ES-I3 (cell line): ENCODE measurements around the gene FBXO10.

ENCODE experiments used
- H3K36me3 ChIP-seq: 2 replicates; pipeline ENCODE4 v1.6.1; 2013; ENCODE audit warnings: mild to moderate bottlenecking, low read length, control low read depth, moderate library complexity; ENCODE audit not compliant: insufficient read depth
- H3K4me1 ChIP-seq: 2 replicates; pipeline ENCODE4 v1.6.1; 2013; ENCODE audit warnings: mild to moderate bottlenecking, control low read depth, low read length; ENCODE audit not compliant: insufficient read depth
- H3K9ac ChIP-seq: 2 replicates; pipeline ENCODE4 v1.6.1; 2013; ENCODE audit warnings: low read depth, mild to moderate bottlenecking, low read length, moderate library complexity
- H3K9me3 ChIP-seq: 2 replicates; pipeline ENCODE4 v1.6.1; 2013; ENCODE audit warnings: mild to moderate bottlenecking, low read length, moderate library complexity; ENCODE audit not compliant: control insufficient read depth, insufficient read depth

The FBXO10 gene, protein sequence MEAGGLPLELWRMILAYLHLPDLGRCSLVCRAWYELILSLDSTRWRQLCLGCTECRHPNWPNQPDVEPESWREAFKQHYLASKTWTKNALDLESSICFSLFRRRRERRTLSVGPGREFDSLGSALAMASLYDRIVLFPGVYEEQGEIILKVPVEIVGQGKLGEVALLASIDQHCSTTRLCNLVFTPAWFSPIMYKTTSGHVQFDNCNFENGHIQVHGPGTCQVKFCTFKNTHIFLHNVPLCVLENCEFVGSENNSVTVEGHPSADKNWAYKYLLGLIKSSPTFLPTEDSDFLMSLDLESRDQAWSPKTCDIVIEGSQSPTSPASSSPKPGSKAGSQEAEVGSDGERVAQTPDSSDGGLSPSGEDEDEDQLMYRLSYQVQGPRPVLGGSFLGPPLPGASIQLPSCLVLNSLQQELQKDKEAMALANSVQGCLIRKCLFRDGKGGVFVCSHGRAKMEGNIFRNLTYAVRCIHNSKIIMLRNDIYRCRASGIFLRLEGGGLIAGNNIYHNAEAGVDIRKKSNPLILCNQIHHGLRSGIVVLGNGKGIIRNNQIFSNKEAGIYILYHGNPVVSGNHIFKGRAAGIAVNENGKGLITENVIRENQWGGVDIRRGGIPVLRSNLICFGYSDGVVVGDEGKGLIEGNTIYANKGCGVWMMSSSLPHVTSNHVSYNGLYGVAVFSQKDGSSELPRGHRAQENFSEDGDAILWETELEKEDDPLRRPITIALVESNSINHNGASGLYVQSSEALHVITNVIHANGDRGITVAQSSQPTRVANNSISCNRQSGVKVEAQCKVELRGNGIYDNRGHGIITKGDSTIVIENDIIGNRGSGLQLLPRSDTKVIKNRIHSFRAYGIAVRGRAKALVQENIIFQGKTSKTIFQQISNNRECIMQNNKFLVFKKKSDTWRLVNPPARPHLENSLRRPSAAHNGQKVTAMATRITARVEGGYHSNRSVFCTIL

DNA sequence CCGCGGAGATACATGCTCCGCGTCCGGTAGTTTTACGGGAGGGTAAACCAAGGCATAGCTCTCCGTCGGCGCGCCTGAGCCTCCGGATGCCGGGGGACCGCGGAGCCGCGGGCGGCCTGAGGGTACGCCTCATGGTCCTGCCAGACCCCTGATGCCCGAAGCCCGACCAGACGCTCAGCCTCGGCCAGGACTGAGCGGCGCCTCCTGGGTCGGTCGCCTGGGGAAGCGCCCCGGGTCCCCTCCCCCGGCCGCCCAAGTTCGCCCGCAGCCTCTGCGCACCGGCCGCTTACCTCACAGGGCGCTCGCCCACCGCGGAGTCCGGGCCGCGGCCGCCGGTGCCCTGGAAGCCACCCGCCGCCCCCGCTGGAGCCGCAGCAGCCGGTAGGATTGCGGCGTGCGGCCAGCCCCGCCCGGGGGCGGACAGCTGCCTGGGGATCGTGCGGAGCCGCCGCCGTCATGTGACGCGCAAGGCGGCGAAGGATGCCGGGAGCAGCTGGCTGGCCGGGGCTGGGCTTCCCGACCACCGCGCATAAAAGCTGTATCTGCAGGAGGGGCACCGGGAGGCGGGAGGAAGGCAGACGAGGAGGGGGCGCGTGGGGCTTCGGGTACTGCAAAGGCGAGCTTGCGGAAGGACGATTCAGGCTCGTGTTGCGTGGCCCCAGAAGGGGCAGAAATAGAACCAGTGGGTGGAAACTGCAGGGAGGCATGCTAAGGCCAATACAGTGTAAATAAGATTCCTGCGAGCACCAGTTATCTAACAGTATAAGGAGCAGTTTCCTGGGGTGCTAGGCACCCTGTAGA, at the start of gene FBXO10:
FBXO10 (minus strand) TSS at position 460 of the 801 bp plus-strand sequence. CDS start 34,612 bp downstream, outside the sequence.
- Histone ChIP-seq H3K36me3 (no peaks in the 10 kb centered on the region), H3K4me1 (peaks cover 19% of the 10 kb centered on the region), H3K9me3 (no peaks in the 10 kb centered on the region), H3K9ac (peak within 1 kb of the TSS; percentile 83)

GRCh38 chr9:37625758-37626147, 49.6 kb upstream of the FBXO10 start:
- Histone ChIP-seq H3K9ac (no peak overlapping the region), H3K4me1 (peaks cover 15% of the 10 kb centered on the region; the same call in 1 of the 2 replicates), H3K9me3 (no peaks in the 10 kb centered on the region), H3K36me3 (no peaks in the 10 kb centered on the region)

DNA sequence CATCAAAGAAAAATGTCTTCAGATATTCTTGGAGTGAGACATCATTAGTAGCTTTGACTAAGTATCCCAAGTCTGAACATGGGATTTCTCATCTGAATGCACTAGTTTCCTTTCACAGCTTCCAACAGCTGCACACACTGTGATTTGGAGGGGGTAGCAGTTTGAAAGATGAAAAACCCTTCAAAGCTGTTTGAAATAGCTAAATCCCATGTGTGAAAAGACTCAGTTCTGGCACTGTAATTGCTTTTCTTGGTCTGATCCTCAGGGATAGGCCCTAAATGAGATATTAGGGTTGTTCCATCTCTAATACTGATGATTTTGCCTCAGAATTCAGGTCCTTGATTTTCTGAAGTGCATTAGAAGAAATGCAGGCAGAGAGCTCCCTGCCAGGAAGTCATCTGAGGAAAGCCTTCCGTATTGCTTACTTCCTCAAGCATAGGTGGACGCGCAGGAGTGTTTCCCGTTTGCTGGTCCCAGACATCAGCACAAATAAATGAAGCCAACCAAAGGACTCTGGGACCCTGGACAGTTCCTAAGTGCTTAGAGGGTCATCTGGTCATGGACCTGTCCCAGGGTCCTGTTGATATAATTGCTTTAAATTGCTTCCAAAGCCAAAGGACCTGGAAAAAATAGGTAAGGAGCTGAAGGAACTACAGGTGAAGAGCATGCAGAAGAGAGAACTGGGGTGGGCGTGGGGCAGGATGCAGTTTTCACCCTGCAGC, 49.0 kb upstream of the FBXO10 start:
- no peaks in the 10 kb centered on the region for H3K9me3 ChIP-seq
- H3K9ac ChIP-seq = no peak overlapping the region
- peaks cover 15% of the 10 kb centered on the region; the same call in 1 of the 2 replicates for H3K4me1 ChIP-seq
- no peaks in the 10 kb centered on the region for H3K36me3 ChIP-seq

- Histone ChIP-seq H3K9ac (no peak overlapping the region), H3K36me3 (no peaks in the 10 kb centered on the region), H3K9me3 (no peaks in the 10 kb centered on the region), H3K4me1 (peaks cover 15% of the 10 kb centered on the region; the same call in 1 of the 2 replicates)
Measured at GRCh38 chr9:37624073-37624472, 47.9 kb upstream of the FBXO10 start.

- Histone ChIP-seq H3K36me3 (no peaks in the 10 kb centered on the region), H3K4me1 (peaks cover 15% of the 10 kb centered on the region; the same call in 1 of the 2 replicates), H3K9ac (no peak overlapping the region), H3K9me3 (no peaks in the 10 kb centered on the region)
Measured at GRCh38 chr9:37623267-37623666, 47.1 kb upstream of the FBXO10 start.

- Histone ChIP-seq H3K36me3 (no peaks in the 10 kb centered on the region), H3K4me1 (peaks cover 15% of the 10 kb centered on the region; the same call in 1 of the 2 replicates), H3K9me3 (no peaks in the 10 kb centered on the region), H3K9ac (no peak overlapping the region)
Measured at GRCh38 chr9:37622462-37622861, 46.3 kb upstream of the FBXO10 start.

- no peak overlapping the region for H3K9ac ChIP-seq
- peaks cover 15% of the 10 kb centered on the region; the same call in 1 of the 2 replicates for H3K4me1 ChIP-seq
- no peaks in the 10 kb centered on the region for H3K36me3 ChIP-seq
- H3K9me3 ChIP-seq = no peaks in the 10 kb centered on the region
Measured at GRCh38 chr9:37621273-37622121, 45.3 kb upstream of the FBXO10 start.

GRCh38 chr9:37620396-37620795, 44.2 kb upstream of the FBXO10 start:
- Histone ChIP-seq H3K4me1 (peaks cover 15% of the 10 kb centered on the region; the same call in 1 of the 2 replicates), H3K36me3 (no peaks in the 10 kb centered on the region), H3K9me3 (no peaks in the 10 kb centered on the region), H3K9ac (no peak overlapping the region)

- no peak overlapping the region for H3K9ac ChIP-seq
Measured at GRCh38 chr9:37619806-37620205, 43.6 kb upstream of the FBXO10 start.

GRCh38 chr9:37618817-37619216, 42.6 kb upstream of the FBXO10 start:
- Histone ChIP-seq H3K9ac (no peak overlapping the region), H3K36me3 (no peaks in the 10 kb centered on the region), H3K9me3 (no peaks in the 10 kb centered on the region), H3K4me1 (peaks cover 9% of the 10 kb centered on the region; the same call in 1 of the 2 replicates)

More at GRCh38 chr9:37619806-37620205, 43.6 kb upstream of the FBXO10 start:
- peaks cover 15% of the 10 kb centered on the region; the same call in 1 of the 2 replicates for H3K4me1 ChIP-seq
- no peaks in the 10 kb centered on the region for H3K9me3 ChIP-seq
- H3K36me3 ChIP-seq = no peaks in the 10 kb centered on the region

DNA sequence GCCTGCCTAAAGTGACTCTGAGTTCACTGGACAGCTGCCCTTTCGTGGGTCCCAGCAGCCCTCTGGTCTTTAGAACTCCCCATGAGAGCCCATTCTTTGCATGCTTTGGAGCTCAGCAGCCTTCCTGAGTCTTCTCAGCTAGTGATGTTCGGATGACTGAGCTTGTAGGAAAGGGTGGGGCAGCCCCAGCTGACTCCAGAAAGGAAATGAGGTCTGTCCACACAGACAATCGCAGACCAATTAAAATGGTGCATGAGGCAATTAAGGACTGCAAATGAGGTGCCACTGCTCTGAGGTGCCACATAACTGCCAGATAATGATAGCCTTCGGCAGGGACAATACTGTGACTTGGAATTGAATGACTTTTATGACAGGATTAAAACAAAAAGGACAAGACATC, 41.7 kb upstream of the FBXO10 start:
- no peaks in the 10 kb centered on the region for H3K9me3 ChIP-seq
- H3K4me1 ChIP-seq = 0 out of 2 replicates have a peak, but pooled peaks cover 5% of the 10 kb centered on the region
- H3K36me3 ChIP-seq = no peaks in the 10 kb centered on the region
- H3K9ac ChIP-seq = no peak overlapping the region

DNA sequence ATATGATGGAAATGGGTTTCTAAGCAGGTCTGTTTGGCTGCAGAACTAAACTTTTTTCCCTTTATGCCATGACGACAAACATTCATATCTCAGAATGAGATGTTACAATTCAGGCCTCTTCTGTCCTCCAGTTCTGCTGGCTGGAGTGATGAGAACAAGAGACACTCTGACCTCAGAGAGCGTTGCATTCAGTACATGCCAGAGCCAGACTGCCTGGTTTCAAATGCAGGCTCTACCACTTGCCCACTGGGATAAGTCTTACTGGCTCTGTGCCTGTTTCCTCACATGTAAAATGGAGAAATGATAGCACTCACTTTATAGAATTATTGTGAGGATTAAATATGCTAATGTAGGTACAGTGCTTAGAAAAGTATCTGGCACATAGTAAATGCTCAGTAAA, 41.0 kb upstream of the FBXO10 start:
- Histone ChIP-seq H3K4me1 (0 out of 2 replicates have a peak, but pooled peaks cover 5% of the 10 kb centered on the region), H3K9me3 (no peaks in the 10 kb centered on the region), H3K9ac (no peak overlapping the region), H3K36me3 (no peaks in the 10 kb centered on the region)
